Esophagus muscularis mucosa (tissue), 4 donors: ENCODE data around the gene ZSCAN4.

Experiments
- EP300 ChIP-seq: sonication (generic); formaldehyde crosslinking; IDR thresholded peaks from one replicate; pipeline ENCODE4 v1.6.1; 2017; ENCODE audit warnings: antibody characterized with exemption
- POLR2A ChIP-seq: fragments of 450-650 bp; IDR thresholded peaks from one replicate; pipeline ENCODE4 v1.6.1; 2017; ENCODE audit warnings: antibody characterized with exemption, moderate library complexity, mild to moderate bottlenecking, low read depth
- POLR2AphosphoS5 ChIP-seq, 2 donors: sonication (generic); formaldehyde crosslinking; IDR thresholded peaks; one replicate each; pipeline ENCODE4 v1.6.1; 2017; ENCODE audit warnings: antibody characterized with exemption in 2 of 2
- TF ChIP-seq, protein P1 (sequence below), 3 experiments: fragments of 200-600 bp in 2 of 3; fragments of 450-650 bp in 1 of 3; sonication (generic) in 2 of 3; IDR thresholded peaks; one replicate each; pipeline ENCODE4 v1.5.1; 2017 to 2019; ENCODE audit warnings: antibody characterized with exemption in 3 of 3, mild to moderate bottlenecking in 2 of 3, moderate library complexity in 1 of 3

DNA sequence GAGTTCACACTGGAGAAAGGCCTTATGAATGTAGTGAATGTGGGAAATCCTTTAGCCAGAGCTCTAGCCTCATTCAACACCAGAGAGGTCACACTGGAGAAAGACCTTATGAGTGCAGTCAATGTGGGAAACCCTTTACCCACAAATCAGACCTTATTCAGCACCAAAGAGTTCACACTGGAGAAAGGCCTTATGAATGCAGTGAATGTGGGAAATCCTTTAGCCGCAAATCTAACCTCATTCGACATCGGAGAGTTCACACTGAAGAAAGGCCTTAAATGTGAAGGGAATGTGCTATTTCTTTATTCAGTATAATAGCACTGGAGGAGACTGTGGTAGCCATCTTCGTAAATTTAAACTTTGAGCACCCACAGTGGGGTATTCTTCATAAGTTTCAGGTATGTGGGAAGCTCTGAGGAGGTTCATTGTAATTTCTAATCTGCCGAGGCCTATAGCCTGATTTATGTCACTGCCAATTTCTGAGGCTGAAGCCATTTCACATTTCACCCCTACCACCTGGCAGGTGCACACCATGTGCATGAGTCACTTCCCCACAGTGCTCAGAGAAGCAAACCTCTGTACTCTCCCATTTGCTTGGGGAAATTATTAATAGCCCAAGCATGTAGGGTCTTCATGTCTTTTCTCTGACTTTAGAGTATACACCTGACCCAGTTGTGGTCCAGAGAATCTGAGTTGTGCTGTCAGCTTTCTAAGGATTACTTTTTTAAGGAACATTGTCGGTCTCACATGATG lies 19.5 kb downstream of the ZSCAN4 start:
- TF ChIP-seq, protein P1, sequence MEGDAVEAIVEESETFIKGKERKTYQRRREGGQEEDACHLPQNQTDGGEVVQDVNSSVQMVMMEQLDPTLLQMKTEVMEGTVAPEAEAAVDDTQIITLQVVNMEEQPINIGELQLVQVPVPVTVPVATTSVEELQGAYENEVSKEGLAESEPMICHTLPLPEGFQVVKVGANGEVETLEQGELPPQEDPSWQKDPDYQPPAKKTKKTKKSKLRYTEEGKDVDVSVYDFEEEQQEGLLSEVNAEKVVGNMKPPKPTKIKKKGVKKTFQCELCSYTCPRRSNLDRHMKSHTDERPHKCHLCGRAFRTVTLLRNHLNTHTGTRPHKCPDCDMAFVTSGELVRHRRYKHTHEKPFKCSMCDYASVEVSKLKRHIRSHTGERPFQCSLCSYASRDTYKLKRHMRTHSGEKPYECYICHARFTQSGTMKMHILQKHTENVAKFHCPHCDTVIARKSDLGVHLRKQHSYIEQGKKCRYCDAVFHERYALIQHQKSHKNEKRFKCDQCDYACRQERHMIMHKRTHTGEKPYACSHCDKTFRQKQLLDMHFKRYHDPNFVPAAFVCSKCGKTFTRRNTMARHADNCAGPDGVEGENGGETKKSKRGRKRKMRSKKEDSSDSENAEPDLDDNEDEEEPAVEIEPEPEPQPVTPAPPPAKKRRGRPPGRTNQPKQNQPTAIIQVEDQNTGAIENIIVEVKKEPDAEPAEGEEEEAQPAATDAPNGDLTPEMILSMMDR (IDR thresholded peaks at IDR 0.05): no peak
- TF ChIP-seq POLR2AphosphoS5 (IDR thresholded peaks at IDR 0.05): no peak
- no peak for TF ChIP-seq EP300
- TF ChIP-seq POLR2A: no peak
